ENCODE data around the gene PRRT1B.

GRCh38 chr9:131520503-131520902 is 24.8 kb upstream of the PRRT1B start:
- TF ChIP-seq CTCF (conservative IDR thresholded peaks at IDR 0.05): no peak
- TF ChIP-seq ZFX (IDR thresholded peaks at IDR 0.05): no peak
